ENCODE measurements around the gene DSE.
A peak's percentile ranks its signal among the peaks of the same experiment; 100 is the strongest.

The DSE gene

DNA sequence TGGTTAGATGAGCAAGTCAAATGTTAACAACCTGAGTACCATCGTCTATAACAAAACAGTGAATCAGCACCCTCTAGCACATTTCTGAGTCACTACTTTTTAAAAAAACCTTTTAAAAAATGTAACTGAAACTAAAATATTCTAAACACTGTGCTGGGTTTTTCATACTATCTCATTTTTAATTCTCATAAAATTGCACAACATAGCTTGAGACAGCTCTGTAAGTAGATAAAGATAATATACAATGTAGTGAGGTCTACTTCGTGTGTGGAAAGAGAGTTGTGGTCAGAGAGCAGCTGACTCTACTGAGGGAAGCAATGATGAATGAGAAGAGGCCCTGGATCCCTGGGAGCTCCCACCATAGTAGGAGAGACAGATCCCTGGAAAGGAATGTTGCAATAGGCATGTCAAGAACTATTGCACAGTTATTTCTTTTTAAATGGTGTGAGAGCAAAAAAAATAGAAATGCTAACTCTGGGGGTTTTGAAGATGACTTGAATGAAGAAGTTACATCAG is 76.8 kb downstream of the DSE start:
- DNase-seq (ENCODE audit: low read depth): peak; percentile 94

DNA sequence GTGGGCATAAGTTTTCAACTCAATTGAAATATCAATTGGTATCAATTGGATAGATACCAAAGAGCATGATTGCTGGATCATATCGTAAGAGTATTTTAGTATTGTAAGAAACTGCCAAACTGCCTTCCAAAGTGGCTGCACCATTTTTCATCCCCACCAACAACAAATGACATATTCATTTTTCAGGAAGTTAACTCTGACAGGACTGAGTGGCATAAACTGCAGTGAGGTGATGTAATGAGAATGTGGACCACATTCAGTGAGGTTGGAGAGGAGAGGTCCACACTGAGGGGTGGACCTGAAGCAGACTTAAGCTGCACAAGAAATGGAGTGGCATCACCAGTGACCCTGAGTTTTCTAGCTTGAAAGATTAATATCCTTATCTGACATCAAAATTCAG is 78.8 kb downstream of the DSE start:
- no peak for DNase-seq (ENCODE audit: low read depth)

- DNase-seq (ENCODE audit: low read depth): no peak
Observed at GRCh38 chr6:116450185-116450710, 79.5 kb downstream of the DSE start.

DNA sequence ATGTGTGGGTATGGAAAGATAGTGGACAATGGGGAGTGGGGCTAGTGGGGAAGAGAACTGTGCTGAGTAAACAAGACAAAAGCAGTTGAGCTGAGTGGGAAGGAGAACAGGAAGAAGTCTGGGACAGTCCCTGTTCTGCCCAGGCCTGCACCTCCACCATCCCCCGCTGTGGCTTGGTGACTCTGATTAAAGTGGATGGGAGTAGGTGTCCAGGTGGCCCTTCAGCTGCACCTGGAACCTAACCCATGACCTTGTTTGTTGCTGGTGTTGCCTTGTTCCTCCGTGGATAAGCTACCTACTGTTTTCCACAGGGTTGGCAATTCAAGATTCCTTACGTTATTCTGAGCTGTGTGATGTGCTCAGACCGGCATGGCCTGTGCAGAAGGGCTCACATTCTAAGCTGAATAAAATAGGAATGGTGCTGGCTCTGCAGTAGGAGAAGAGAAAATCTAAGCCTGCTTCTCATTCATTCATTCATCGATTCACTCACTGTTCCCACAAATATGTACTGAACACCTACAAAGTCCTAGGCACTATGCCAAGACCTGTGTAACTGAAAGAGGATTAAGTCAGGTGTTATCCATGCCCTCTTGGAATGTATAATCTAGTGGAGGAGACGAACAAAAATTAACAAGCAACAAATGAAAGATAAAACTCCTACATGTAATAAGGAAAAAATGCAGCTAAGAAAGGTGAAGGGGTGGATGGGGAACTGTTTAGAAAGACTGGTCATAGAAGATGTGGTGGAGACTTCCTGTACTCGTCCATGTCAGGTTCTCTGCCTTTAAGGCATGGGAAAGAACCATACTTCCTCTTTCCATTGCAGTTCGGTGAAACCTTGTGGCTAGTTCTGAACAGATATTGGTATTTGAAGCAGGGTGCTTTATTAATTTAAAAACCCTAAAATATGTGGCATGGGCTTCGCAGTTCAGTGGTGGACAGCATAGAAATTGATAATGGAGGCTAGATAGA is 80.3 kb downstream of the DSE start:
- no peak for DNase-seq (ENCODE audit: low read depth)

DNA sequence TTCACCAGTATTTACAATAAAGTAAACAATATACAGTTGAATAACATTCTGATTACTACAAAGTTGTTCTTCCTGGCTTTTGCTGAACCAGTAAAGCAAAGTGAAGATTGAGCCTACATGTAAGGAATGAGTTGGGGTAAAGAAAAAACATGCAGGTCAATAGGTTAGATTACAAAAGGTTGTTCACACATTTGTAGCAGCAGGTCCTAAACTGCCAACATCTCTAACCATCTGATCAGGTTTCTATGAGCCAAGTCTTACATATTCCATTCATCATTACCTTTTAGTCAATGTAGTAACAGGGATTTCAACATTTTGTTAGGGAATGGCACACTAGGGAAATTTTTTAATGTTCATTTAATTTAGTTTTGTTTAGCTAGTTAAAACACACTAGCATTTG is 81.2 kb downstream of the DSE start:
- no peak for DNase-seq (ENCODE audit: low read depth)

DNA sequence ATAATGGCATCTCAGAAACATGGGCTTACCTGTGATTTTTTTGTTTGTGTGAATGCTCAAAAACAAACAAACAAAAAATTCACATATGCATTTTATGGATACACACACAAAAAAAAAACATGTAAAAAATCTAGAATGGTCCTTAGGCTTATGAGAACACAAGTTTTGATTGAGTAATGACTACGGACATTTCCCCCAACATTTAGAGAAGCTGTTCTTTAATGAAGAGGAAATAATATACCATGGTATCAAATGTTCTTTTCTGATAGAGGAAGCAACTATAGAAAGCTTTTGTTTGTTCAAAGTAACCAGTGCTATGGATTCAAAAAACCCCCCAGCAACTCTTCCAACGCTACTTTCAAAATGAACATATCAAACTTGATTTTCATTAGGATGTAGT is 81.8 kb downstream of the DSE start:
- no peak for DNase-seq (ENCODE audit: low read depth)

DNA sequence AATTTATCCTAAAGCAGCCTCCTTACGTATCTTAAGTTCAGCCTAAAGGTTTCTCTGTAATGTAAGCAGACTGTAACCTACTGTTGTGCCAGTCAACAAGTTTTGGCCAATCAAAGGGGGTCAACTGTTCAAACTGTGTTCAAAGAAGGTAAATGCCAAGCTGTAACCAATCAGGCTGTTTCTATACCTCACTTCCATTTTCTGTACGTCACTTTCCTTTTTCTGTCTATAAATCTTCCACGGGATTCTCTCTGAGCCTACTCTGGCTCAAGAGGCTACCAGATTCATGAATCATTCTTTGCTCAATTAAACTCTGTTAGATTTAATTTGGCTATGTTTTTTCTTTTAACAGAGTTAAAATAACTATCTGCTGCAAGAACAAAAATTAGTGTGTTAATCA is 85.4 kb downstream of the DSE start:
- DNase-seq (ENCODE audit: low read depth): no peak

DNA sequence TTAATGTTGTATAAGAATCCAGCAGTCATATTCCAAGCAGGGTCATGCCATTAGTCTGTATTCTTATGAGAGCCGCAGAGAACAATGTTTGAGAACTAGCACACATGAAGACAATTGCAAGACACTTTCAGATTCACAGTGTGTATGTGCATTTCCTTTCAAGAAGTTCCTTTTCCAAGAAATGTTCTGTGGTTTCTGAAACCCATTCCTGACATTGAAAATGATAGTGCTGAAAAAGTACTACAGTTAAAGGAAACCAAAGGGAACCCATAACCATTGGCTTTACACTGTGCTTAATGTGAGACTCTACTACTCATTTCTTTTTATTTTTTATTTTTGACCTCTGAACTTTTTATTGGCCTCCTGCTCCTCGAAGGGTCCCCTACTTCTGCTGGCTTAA is 86.2 kb downstream of the DSE start:
- DNase-seq (ENCODE audit: low read depth): no peak

- no peak for DNase-seq (ENCODE audit: low read depth)
Observed at GRCh38 chr6:116458264-116458663, 87.5 kb downstream of the DSE start.

GRCh38 chr6:116459927-116460326 is 89.2 kb downstream of the DSE start:
- no peak for DNase-seq (ENCODE audit: low read depth)

DNA sequence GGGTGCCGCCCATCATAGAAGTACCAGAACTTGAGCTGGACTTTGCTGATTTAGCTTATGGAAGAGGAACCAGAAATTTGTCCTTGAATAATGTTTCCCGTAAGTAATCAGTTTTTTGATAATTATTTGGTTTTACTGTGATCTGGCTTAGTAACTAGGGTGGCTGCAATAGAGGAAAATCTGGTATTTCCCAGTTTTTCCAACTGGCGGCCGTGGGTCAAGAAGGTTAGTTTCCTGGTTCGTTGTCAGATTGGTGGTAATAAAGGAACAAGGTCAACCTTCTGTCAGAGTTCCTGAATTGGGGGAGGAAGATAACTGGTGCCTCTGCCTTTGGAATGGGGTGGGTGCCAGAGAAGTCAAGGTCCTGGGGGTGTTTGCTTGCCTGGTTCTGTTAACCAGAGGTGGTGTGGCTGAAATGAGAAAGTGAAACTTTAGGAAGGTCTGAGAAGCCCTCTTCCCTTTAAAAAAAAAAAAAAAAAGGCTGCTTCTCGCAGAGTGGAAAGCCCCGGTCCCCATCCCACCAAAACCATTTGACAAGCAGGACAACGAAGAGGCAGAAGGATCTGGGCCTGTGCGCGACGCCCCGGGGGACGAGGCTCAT is 90.7 kb downstream of the DSE start, which contains the start of gene CALHM6:
TSS of gene CALHM6 (plus strand) at position 45 of the 601 bp plus-strand sequence. CDS start at position 600, 555 bp downstream.
- no peak for DNase-seq (ENCODE audit: low read depth)

GRCh38 chr6:116461932-116462885 is 91.5 kb downstream of the DSE start:
- peak; percentile 42 for DNase-seq (ENCODE audit: low read depth)

DNA sequence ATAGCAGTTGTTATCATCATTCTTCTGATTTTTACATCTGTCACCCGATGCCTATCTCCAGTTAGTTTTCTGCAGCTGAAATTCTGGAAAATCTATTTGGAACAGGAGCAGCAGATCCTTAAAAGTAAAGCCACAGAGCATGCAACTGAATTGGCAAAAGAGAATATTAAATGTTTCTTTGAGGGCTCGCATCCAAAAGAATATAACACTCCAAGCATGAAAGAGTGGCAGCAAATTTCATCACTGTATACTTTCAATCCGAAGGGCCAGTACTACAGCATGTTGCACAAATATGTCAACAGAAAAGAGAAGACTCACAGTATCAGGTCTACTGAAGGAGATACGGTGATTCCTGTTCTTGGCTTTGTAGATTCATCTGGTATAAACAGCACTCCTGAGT is 92.6 kb downstream of the DSE start:
- no peak for DNase-seq (ENCODE audit: low read depth)

- DNase-seq (ENCODE audit: low read depth): no peak
Observed at GRCh38 chr6:116465246-116465645, 94.5 kb downstream of the DSE start.

GRCh38 chr6:116467096-116467495 is 96.3 kb downstream of the DSE start:
- no peak for DNase-seq (ENCODE audit: low read depth)

- DNase-seq (ENCODE audit: low read depth): no peak
Observed at GRCh38 chr6:116467514-116467913, 96.8 kb downstream of the DSE start.

DNA sequence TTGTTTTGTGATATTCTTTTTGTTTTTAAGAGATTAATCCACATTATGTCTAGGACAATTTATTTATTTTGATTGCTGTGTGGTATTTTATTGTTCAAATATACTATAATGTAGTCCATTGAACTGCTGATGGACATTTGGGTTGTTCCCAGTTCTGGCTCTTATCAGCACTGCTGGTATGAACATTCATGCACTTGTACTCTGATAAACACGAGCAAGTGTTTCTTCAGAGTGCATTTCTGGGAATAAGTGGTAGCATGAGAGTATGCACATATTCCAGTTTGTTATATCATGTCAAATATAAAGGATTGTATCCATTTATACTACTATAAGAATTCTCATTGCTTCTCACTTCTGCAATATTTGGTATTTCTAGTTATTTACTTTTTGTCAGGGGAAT is 97.5 kb downstream of the DSE start:
- no peak for DNase-seq (ENCODE audit: low read depth)

DNA sequence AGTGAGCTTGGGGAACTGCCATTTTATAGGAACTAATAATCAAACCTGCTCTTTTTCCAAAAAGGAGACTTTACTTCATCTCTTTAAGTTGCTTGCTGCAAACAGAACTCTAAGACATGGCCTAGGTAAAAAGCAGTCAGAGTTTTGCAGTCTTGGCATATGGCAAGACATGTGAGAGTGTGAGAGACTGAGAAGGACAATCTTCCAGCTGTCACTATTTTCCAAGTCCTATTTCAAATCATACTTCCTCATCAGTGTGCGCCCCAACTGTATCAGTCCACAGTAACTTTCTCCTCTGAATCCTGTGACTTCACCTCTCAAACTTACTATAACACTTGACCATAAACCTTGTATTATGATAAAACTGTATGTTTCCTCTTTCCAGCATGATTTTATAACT is 100.8 kb downstream of the DSE start:
- no peak for DNase-seq (ENCODE audit: low read depth)

DNA sequence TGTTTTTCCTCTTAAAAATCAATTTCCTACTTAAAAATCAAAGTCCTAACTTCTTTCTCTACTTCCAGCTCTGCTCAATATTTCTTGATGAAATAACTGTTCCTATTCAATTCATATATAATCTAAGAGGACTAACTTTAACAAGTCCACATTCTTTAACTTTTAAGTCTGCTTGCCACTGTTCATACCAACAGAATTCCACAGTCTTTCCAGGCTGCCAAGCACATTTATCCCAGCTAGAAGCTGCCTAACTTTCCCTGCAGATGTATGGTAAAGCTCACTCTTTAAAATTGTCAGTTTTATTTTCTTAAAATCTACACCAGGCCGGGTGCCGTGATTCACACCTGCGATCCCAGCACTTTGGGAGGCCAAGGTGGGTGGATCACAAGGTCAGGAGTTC is 102.0 kb downstream of the DSE start:
- peak; percentile 13 for DNase-seq (ENCODE audit: low read depth)

DNA sequence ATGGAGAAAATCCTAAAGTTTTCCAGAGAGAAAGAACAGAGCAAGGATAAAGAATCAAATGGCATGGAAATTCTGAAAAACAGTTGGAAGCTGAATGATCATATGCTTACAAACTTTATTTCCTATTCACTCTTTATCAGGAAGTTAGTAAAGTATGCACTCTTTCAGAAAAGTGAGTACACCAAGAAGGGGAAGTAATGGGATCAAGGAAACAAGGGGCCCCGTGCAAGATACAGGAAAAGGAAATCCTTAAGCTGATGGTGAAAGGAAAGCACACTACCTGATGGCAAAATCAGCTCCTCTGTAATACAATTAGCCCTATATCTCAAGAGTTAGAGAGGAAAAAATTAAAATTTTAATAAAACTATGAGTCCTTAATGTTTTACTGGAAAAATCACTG is 104.4 kb downstream of the DSE start:
- DNase-seq (ENCODE audit: low read depth): no peak

- DNase-seq (ENCODE audit: low read depth): peak; percentile 7
Observed at GRCh38 chr6:116476002-116476678, 105.4 kb downstream of the DSE start.
